ENCODE measurements around the gene CCDC78.

The CCDC78 gene

GRCh38 chr16:736936-737481 lies 10.8 kb upstream of the CCDC78 start:
- no peak for FAIRE-seq

DNA sequence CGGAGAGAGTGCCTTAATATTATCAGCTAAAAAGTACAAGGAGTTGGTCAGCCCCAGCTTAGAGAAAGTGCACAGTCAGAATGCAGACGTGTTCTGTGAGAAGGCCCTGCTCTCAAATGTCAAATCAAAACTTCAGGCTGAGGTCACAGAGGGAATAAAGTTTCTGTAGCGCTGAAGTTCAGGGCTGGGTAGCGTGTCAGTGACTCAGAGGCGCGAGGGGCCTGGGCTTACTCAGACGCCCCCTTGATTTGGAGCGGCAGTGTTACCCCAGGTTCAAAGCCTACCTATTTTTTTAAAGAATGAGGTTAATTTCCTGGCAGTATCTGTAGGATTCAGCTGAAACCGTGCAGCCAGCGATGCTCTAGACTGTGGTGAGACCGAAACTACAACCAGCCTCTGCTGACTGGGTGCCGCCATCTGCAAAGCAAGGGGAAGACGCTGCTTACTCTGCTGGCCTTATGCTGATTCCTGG lies 9.8 kb upstream of the CCDC78 start:
- no peak for FAIRE-seq

GRCh38 chr16:734981-735881 lies 9.0 kb upstream of the CCDC78 start:
- no peak for FAIRE-seq

GRCh38 chr16:734208-734980 lies 8.2 kb upstream of the CCDC78 start:
- FAIRE-seq: no peak

- FAIRE-seq: no peak
Measured at GRCh38 chr16:733382-734207, 7.4 kb upstream of the CCDC78 start.

GRCh38 chr16:732936-733335 lies 6.7 kb upstream of the CCDC78 start:
- FAIRE-seq: no peak

DNA sequence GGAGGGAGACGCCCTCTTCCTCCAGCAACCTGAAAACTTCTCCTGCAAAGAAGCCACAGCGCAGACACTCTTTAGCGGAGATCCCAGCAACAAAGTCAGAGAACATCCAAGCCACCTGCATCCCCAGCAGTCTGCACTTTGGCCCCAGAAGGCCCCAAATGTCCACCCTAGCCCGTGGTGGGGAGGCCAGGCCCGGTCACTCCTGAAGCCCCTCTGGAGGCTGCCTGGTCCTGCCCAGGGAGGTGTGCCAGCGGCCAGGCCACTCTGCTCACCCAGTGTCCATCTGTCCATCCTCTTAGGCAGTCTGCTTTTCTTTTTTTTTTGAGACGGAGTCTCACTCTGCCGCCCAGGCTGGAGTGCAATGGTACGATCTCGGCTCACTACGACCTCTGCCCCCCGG lies 6.1 kb upstream of the CCDC78 start:
- FAIRE-seq: no peak

DNA sequence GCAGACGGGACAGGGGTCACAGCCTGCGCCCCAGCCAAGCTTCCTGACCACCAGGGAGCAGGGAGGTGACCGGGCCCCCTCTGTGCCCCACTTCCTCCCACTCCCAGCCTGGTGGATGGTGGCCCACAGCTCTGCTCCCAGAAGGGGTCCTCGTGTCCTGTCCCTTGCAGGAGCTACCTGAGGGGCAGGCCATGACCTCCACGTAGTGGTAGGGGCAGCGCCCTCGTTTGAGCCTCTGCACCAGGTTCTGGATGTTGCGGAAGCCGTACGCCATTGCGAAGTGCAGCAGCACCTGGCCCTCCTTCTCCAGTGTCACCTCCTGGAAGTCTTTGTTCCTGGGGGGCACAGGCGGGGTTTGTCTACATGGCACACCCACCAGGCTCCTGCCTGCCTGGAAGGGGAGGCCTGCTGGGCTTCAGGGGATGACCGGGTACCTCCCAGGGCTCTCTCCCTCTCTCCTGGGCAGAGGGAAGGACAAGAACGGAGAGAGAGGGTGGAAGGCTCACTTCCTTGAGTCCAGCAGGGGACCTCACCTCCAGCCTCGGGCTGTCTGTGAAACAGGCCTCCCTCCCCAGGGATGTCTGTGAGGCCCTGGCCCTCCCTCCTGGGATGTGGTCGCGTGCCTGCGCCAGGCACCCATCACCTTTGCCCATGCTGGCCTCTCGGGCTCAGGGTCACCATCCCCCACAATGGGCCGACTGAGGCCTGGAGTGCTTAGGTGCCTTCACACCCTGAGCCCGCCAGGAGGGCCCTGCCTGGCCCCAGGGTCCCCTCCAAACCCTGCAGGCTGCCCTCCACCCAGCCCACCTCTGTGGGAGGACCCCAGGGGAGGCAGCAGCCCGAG lies 4.6 kb upstream of the CCDC78 start:
- no peak for FAIRE-seq

DNA sequence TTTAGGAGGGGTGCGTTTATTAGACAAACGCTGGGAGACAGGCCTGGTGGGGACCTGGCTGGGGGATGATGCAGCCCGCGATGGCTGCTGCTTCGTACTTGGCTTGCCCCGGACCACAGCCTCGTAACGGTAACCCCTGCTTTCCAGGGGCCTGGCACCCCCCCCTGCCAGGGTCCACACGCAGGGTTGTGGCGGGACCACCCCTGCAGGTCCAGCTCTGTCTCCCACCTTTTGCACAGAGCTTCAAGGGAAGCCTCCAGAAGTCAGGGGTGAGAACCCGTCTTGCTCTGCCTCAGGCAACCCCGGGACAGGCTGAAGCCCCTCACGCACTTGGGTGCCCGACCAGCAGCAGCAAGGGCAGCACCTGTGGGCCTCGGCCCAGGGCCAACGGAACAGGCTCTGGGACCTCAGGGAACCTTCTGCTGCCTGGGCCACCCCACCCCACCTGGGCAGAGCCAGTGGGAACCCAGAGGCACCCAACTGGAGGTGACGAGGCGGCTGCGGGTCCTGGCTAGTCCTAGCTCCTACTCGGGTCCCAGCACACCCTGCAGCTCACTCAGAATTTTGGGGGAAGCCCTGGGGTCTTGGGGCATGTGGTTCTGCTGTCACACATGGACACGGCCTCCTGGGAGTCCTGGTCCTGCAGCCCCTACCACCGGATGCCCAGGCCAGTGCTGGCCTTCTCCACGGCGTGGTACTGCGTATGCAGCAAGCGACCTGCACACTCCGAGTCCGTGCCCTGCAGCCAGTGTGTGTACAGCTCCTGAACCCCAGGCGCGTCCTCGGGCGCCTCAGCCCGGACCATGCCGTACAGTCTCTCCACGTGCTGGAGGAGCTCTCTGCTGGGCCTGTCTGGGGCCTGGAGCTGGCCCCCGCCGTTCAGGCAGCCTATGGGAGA lies 3.8 kb upstream of the CCDC78 start:
- no peak for FAIRE-seq

- FAIRE-seq: no peak
Measured at GRCh38 chr16:728890-729744, 2.9 kb upstream of the CCDC78 start.

GRCh38 chr16:728131-728889 lies 2.1 kb upstream of the CCDC78 start:
- no peak for FAIRE-seq

GRCh38 chr16:727291-727977 lies 1.2 kb upstream of the CCDC78 start:
- no peak for FAIRE-seq

DNA sequence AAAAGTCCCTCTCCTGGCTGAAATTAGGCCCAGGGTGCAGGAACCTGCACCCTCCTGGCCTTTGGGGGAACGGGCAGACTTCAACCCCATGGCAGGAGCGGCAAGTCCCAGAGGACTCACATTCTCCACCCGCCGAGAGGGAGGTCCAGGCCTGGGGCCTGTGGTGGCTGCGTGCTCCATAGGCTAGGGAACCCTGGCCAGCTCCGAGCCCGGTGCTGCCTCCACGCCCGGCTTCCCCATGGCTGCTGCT lies 130 bp downstream of the CCDC78 start:
- peak; percentile 28 for FAIRE-seq

GRCh38 chr16:725463-726187 lies 618 bp downstream of the CCDC78 start:
- FAIRE-seq: no peak

- FAIRE-seq: no peak
Measured at GRCh38 chr16:725041-725376, 1.2 kb downstream of the CCDC78 start.

DNA sequence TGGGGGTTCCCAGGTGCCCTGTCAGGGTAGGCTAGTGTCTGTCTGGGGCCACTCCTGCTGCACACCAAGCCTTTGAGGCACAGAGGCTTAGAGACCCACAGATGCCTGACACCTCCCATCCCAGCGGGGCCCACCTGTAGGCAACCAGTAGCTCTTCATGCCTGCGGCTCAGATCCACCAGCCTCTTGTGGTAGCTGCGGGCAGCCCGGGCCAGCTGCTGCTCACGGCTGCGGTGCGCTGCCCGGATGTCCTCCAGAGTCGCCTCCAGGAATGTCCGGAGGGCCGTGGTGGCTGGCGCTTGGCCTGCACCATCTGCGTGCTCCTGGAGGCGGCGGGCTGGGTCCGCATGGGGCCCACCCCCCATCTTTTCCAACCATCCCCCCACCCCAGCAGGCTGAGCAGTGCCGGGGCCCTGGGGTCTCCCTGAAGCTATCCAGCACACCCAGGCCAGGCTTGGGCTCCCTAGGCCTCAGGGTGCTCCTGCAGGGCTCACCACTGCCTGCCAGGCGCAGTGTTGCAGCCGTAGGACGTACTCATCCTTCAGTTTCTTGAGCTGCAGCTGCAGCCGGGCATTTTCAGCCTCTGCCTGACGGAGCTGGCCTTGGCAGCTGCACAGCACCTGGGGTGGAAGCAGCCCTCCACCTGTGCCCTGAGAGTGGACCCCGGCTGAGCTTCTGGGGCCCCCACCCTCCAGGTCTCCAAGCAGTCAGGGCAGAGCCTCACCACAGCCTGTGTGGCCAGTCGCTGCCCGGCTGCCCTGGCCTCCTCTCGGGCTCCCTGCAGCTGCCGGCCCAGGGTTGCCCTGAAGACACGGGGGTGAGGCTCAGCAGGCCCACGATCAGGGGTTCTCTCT lies 1.8 kb downstream of the CCDC78 start:
- no peak for FAIRE-seq

- FAIRE-seq: no peak
Measured at GRCh38 chr16:723695-724094, 2.5 kb downstream of the CCDC78 start.
